NCI-H2081 (cell line): Measurements from ENCODE around the gene NPAS2.
A peak's percentile ranks its signal among the peaks of the same experiment; 100 is the strongest.

Experiments
- DNase-seq, 2 experiments: peaks; one replicate each; lab custom pipeline; 2025; lab: John Stamatoyannopoulos, UW

Gene NPAS2

GRCh38 chr2:100882645-100883613, 63.0 kb downstream of the NPAS2 start:
- no peak for DNase-seq

GRCh38 chr2:100884145-100884621, 64.2 kb downstream of the NPAS2 start:
- no peak for DNase-seq

GRCh38 chr2:100886085-100886484, 66.1 kb downstream of the NPAS2 start:
- no peak for DNase-seq

- no peak for DNase-seq
These were observed 67.2 kb downstream of the NPAS2 start for GRCh38 chr2:100887039-100887578.

- no peak for DNase-seq
These were observed 68.0 kb downstream of the NPAS2 start for GRCh38 chr2:100887713-100888495.

GRCh38 chr2:100888601-100889000, 68.7 kb downstream of the NPAS2 start:
- no peak for DNase-seq

GRCh38 chr2:100889286-100889685, 69.3 kb downstream of the NPAS2 start:
- DNase-seq: no peak

- no peak for DNase-seq
These were observed 72.1 kb downstream of the NPAS2 start for GRCh38 chr2:100891906-100892642.

GRCh38 chr2:100893392-100894104, 73.6 kb downstream of the NPAS2 start:
- no peak for DNase-seq

- DNase-seq: no peak
These were observed 74.3 kb downstream of the NPAS2 start for GRCh38 chr2:100894105-100894795.

GRCh38 chr2:100894796-100895156, 74.8 kb downstream of the NPAS2 start:
- no peak for DNase-seq

GRCh38 chr2:100895402-100895801, 75.5 kb downstream of the NPAS2 start:
- DNase-seq: peak in 1 of 2 experiments; percentile 22

GRCh38 chr2:100895934-100896685, 76.2 kb downstream of the NPAS2 start:
- DNase-seq: no peak

GRCh38 chr2:100898035-100898665, 78.2 kb downstream of the NPAS2 start:
- DNase-seq: no peak

- DNase-seq: no peak
These were observed 80.3 kb downstream of the NPAS2 start for GRCh38 chr2:100900156-100900795.

GRCh38 chr2:100902817-100903405, 83.0 kb downstream of the NPAS2 start:
- DNase-seq: no peak

GRCh38 chr2:100903534-100904258, 83.8 kb downstream of the NPAS2 start:
- DNase-seq: no peak
